Central memory CD4-positive, alpha-beta T cell (primary cell): Measurements from ENCODE around the gene FBXO9.

Experiments
- DNase-seq: peaks from one replicate; pipeline ENCODE4 v3.0.0; 2022

Gene FBXO9

GRCh38 chr6:53095716-53096115 is 30.5 kb downstream of the FBXO9 start:
- DNase-seq = no peak

GRCh38 chr6:53100561-53100960 is 35.4 kb downstream of the FBXO9 start:
- no peak for DNase-seq

GRCh38 chr6:53101006-53101405 is 35.8 kb downstream of the FBXO9 start:
- DNase-seq = no peak

GRCh38 chr6:53103993-53104675 is 38.9 kb downstream of the FBXO9 start:
- DNase-seq = no peak

- DNase-seq = no peak
These were observed 39.7 kb downstream of the FBXO9 start for GRCh38 chr6:53104916-53105315.

- DNase-seq = no peak
These were observed 41.9 kb downstream of the FBXO9 start for GRCh38 chr6:53107091-53107490.

- DNase-seq = no peak
These were observed 44.4 kb downstream of the FBXO9 start for GRCh38 chr6:53109612-53110011.

- DNase-seq = no peak
These were observed 46.7 kb downstream of the FBXO9 start for GRCh38 chr6:53111865-53112264.

GRCh38 chr6:53112404-53112803 is 47.2 kb downstream of the FBXO9 start:
- DNase-seq = no peak

GRCh38 chr6:53112871-53113270 is 47.7 kb downstream of the FBXO9 start:
- no peak for DNase-seq

GRCh38 chr6:53113742-53114141 is 48.5 kb downstream of the FBXO9 start:
- DNase-seq = no peak

- DNase-seq = no peak
These were observed 49.9 kb downstream of the FBXO9 start for GRCh38 chr6:53115113-53115512.

- DNase-seq = no peak
These were observed 50.5 kb downstream of the FBXO9 start for GRCh38 chr6:53115741-53116140.

- no peak for DNase-seq
These were observed 54.1 kb downstream of the FBXO9 start for GRCh38 chr6:53119349-53119748.

GRCh38 chr6:53119772-53120409 is 54.7 kb downstream of the FBXO9 start:
- DNase-seq = no peak

GRCh38 chr6:53124131-53124800 is 59.1 kb downstream of the FBXO9 start:
- no peak for DNase-seq

GRCh38 chr6:53125276-53125675 is 60.1 kb downstream of the FBXO9 start:
- no peak for DNase-seq

GRCh38 chr6:53128842-53129241 is 63.6 kb downstream of the FBXO9 start:
- no peak for DNase-seq

- no peak for DNase-seq
These were observed 65.5 kb downstream of the FBXO9 start for GRCh38 chr6:53130569-53131290.

- DNase-seq = no peak
These were observed 68.8 kb downstream of the FBXO9 start for GRCh38 chr6:53133961-53134360.

GRCh38 chr6:53134601-53135235 is 69.5 kb downstream of the FBXO9 start:
- DNase-seq = no peak

GRCh38 chr6:53136000-53136609 is 70.9 kb downstream of the FBXO9 start:
- DNase-seq = no peak
